Upper lobe of left lung (tissue), 4 donors: ENCODE measurements around the gene B4GALNT3.

ENCODE experiments used
- CTCF ChIP-seq, 6 experiments: fragments of 450-650 bp in 4 of 6; fragments of 200-600 bp in 2 of 6; sonication (generic) in 2 of 6; IDR thresholded peaks; one replicate each; pipeline ENCODE4 v1.5.1; 2016 to 2019; ENCODE audit warnings: antibody characterized with exemption in 6 of 6
- POLR2A ChIP-seq, 4 donors: fragments of 450-650 bp; IDR thresholded peaks; one replicate each; pipeline ENCODE4 v1.5.1; 2016 to 2017; ENCODE audit warnings: antibody characterized with exemption in 4 of 4, mild to moderate bottlenecking in 2 of 4

DNA sequence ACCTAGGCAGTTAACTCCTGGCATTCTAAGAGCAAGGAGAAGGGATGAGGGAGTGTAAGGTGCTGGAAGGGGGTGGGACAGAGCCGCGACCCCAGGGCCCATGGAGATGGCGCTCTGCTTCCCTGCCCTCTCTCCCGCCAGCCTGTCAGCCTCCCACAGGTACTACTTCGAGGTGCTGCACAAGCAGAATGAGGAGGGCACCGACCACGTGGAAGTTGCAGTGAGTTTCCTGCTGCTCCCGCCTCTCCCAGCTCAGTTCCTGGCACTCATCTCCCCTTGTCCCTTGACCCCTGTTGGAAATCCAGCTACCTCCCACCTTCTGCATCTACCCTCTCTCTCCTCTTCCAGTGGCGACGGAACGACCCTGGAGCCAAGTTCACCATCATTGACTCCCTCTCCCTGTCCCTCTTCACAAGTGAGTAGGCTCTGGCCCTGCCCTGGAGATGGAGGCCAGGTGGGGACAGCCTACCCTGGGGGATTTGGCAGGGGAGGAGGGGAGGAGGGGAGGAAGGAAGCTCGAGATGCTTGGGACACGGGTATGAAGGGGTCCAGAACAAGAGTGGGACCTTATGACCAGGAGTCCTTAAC is 88.2 kb downstream of the B4GALNT3 start:
- TF ChIP-seq CTCF (IDR thresholded peaks at IDR 0.05) (no peak), POLR2A (IDR thresholded peaks at IDR 0.05) (no peak)
